Measurements from ENCODE around the gene SUMF1.

The SUMF1 gene

GRCh38 chr3:4496087-4496452, 29.0 kb upstream of the SUMF1 start:
- H3K9me3 ChIP-seq (ENCODE audit: control insufficient read depth, low read length) = no peaks in the 10 kb centered on the region
- H3K4me3 ChIP-seq (ENCODE audit: low read length) = no peak overlapping the region
- no peaks in the 10 kb centered on the region for H3K27me3 ChIP-seq (replicated peaks; ENCODE audit: control insufficient read depth, insufficient read depth, low read length)
- H3K4me1 ChIP-seq (ENCODE audit: control insufficient read depth, insufficient read depth, low read length) = peaks cover 17% of the 10 kb centered on the region
- DNase-seq (ENCODE audit: low read depth) = no peak
- no peak overlapping the region for H3K9ac ChIP-seq (ENCODE audit: low read length)
- H3K36me3 ChIP-seq (ENCODE audit: control insufficient read depth, insufficient read depth, low read length, severe bottlenecking) = no peaks in the 10 kb centered on the region

DNA sequence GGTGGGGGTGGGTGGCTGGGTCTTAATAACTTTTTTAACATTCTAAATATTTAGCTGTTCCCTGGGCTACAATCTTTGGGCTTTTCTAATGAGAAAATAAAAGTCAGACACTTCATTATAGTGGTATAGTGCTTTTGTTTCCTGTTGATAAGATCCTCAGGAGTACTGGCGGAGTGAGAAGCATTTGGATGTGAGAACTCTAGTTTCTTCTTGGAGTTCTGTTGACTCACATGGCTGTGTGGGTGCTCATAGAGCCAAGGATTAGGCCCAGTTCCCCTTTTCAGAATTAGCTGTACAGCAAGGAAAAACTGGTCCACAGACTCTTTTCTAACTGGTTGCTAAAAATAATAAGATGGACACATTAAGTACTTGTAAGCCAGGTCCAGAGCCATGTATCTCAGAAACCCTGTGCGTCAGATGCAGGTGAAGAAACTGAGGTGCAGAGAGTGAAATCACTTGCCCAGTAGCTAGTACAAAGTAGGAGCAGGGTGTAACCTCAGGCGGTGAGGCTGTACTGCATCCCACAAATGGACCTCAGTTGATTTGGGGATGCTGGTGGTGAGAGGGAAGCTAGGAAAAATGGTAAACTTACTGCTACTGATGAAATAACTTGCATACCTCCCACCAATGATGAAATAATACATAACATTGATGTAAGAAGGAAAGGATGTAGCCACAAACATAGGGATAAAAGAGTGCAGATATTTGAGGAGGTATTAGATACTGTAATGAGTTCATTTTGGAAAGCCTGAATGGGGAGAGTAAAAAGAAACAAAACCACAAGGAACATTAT, 28.4 kb upstream of the SUMF1 start:
- DNase-seq (ENCODE audit: low read depth) = no peak
- no peaks in the 10 kb centered on the region for H3K27me3 ChIP-seq (replicated peaks; ENCODE audit: control insufficient read depth, insufficient read depth, low read length)
- H3K36me3 ChIP-seq (ENCODE audit: control insufficient read depth, insufficient read depth, low read length, severe bottlenecking) = no peaks in the 10 kb centered on the region
- peaks cover 17% of the 10 kb centered on the region for H3K4me1 ChIP-seq (ENCODE audit: control insufficient read depth, insufficient read depth, low read length)
- no peak overlapping the region for H3K9ac ChIP-seq (ENCODE audit: low read length)
- H3K4me3 ChIP-seq (ENCODE audit: low read length) = no peak overlapping the region
- H3K9me3 ChIP-seq (ENCODE audit: control insufficient read depth, low read length) = no peaks in the 10 kb centered on the region

- no peaks in the 10 kb centered on the region for H3K9me3 ChIP-seq (ENCODE audit: control insufficient read depth, low read length)
- H3K27me3 ChIP-seq (replicated peaks; ENCODE audit: control insufficient read depth, insufficient read depth, low read length) = no peaks in the 10 kb centered on the region
- H3K9ac ChIP-seq (ENCODE audit: low read length) = peak overlapping the region; percentile 15
- H3K4me1 ChIP-seq (ENCODE audit: control insufficient read depth, insufficient read depth, low read length) = peaks cover 17% of the 10 kb centered on the region
- no peaks in the 10 kb centered on the region for H3K36me3 ChIP-seq (ENCODE audit: control insufficient read depth, insufficient read depth, low read length, severe bottlenecking)
- no peak for DNase-seq (ENCODE audit: low read depth)
- peak overlapping the region; percentile 96 for H3K4me3 ChIP-seq (ENCODE audit: low read length)
These were observed 27.8 kb upstream of the SUMF1 start for GRCh38 chr3:4494895-4495264.

DNA sequence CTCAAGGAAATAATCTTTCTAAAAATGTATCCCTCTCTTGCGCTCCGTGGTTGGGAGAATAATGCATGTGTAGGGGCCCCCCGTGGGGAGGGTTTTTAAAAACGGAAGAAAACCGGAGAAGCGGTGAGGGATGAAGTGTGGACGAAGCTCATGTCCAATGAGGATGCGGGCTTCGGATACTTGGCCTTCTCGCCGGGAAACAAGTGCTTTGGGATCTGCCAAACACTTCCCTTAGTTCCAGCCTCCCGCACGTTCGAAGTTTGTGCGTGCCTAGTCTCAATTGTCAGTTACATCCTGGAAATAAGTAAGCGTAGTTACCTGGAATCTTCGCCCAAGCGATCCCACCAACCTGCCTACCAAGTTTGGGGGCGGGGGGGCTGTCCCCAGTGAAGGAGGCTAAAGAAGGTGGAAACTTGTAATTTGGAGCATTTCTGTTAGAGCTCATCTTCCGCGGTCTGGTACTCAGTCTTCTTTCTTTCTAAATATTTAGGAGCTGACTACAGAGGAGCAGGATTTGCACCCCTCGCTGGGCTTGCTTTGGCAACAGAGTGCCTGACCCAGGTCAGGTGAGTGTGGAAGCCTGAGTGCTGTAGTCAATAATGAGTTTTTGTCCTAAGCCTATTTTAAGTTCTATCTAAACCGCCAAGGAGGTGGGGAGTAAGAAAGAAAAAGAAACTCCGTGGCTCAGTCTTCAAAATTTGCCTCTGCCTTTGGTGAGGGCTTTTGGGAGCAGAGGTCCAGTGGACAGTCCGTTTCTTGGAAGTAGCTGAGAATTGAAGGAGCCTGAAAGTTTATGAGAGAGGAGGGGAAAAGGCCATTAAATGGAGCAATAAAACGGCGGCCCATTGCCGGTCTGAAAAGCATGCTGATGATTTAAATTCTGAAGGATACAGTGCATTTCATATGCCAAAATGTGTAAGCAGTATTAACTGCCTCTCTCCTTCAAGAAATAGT, 27.1 kb upstream of the SUMF1 start:
- peaks cover 17% of the 10 kb centered on the region for H3K4me1 ChIP-seq (ENCODE audit: control insufficient read depth, insufficient read depth, low read length)
- no peaks in the 10 kb centered on the region for H3K9me3 ChIP-seq (ENCODE audit: control insufficient read depth, low read length)
- H3K4me3 ChIP-seq (ENCODE audit: low read length) = peak overlapping the region; percentile 96
- H3K36me3 ChIP-seq (ENCODE audit: control insufficient read depth, insufficient read depth, low read length, severe bottlenecking) = no peaks in the 10 kb centered on the region
- H3K27me3 ChIP-seq (replicated peaks; ENCODE audit: control insufficient read depth, insufficient read depth, low read length) = no peaks in the 10 kb centered on the region
- DNase-seq (ENCODE audit: low read depth) = peak; percentile 65
- H3K9ac ChIP-seq (ENCODE audit: low read length) = peak overlapping the region; percentile 78

DNA sequence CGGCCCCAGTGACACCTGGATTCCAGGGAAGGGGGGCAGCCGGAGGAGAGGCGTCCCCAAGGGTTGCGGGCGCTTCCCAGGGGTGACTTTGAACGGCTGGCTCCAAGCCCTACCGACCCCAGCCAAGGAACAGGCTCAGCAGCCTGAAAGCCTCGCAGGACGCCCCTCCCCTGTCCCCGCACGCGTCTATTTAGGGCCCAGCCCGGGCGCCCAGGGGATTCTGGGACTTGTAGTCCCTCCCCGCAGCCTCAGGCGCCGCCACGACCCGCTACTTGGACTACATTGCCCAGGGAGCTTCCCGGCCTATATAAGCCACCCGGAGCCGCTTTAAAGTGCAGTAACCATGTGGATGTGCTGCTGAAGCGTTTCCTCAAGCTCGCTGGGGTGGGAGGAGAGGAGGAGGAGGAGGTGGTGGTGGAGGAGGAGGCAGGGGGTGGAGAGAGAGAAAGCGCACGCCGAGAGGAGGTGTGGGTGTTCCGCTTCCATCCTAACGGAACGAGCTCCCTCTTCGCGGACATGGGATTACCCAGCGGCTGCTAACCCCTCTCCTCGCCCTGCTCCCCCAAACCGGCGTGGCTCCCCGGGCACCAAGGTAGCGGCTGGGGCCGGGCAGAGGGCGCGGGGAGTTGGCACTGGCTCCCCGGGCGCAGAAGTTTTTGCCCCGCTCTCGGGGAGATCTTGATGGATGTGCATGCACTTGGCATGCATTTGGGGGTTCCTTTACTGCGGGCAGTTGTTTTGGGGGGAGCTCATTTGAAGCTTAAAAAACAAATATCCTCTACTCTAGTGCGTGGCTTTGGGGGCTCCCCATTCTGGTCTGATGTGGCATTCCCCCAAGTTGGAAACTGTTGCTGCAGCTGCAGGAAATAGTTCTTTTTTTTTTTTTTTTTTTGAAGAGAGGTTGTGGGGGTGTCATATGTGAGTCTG, 26.2 kb upstream of the SUMF1 start, which contains the start of gene ITPR1:
Gene ITPR1, plus strand, starts transcription at position 335 of the 927 bp plus-strand sequence. CDS start 23,144 bp downstream, outside the sequence.
- Histone ChIP-seq H3K9ac (ENCODE audit: low read length) (peak within 1 kb of the TSS; percentile 90), H3K9me3 (ENCODE audit: control insufficient read depth, low read length) (no peaks in the 10 kb centered on the region), H3K36me3 (ENCODE audit: control insufficient read depth, insufficient read depth, low read length, severe bottlenecking) (no peaks in the 10 kb centered on the region), H3K27me3 (replicated peaks; ENCODE audit: control insufficient read depth, insufficient read depth, low read length) (no peaks in the 10 kb centered on the region), H3K4me3 (ENCODE audit: low read length) (peak within 1 kb of the TSS; percentile 96), H3K4me1 (ENCODE audit: control insufficient read depth, insufficient read depth, low read length) (peaks cover 17% of the 10 kb centered on the region)
- peak; percentile 99 for DNase-seq (ENCODE audit: low read depth)

GRCh38 chr3:4492208-4493013, 25.3 kb upstream of the SUMF1 start:
- Histone ChIP-seq H3K9me3 (ENCODE audit: control insufficient read depth, low read length) (no peaks in the 10 kb centered on the region), H3K4me1 (ENCODE audit: control insufficient read depth, insufficient read depth, low read length) (peaks cover 17% of the 10 kb centered on the region), H3K36me3 (ENCODE audit: control insufficient read depth, insufficient read depth, low read length, severe bottlenecking) (no peaks in the 10 kb centered on the region), H3K9ac (ENCODE audit: low read length) (peak overlapping the region; percentile 90), H3K27me3 (replicated peaks; ENCODE audit: control insufficient read depth, insufficient read depth, low read length) (no peaks in the 10 kb centered on the region), H3K4me3 (ENCODE audit: low read length) (peak overlapping the region; percentile 96)
- peak; percentile 80 for DNase-seq (ENCODE audit: low read depth)

DNA sequence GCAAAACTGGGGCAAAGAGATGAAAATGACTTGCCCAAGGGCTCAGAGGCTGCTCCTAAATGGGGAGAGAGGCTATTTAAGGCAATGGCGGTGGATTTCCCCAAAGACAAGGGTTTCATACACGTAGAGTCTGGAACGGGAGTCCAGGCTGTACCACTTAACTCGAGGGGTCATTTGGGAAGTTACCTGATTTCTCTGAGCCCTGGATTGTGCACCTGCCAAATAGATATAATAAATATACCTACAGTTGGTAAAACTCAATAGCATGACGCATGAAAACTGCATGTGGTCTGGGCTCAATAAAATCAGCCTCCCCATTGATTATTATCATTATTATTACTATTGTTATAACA, 24.8 kb upstream of the SUMF1 start:
- peaks cover 17% of the 10 kb centered on the region for H3K4me1 ChIP-seq (ENCODE audit: control insufficient read depth, insufficient read depth, low read length)
- no peaks in the 10 kb centered on the region for H3K27me3 ChIP-seq (replicated peaks; ENCODE audit: control insufficient read depth, insufficient read depth, low read length)
- H3K36me3 ChIP-seq (ENCODE audit: control insufficient read depth, insufficient read depth, low read length, severe bottlenecking) = no peaks in the 10 kb centered on the region
- peak overlapping the region; percentile 96 for H3K4me3 ChIP-seq (ENCODE audit: low read length)
- H3K9ac ChIP-seq (ENCODE audit: low read length) = no peak overlapping the region
- no peak for DNase-seq (ENCODE audit: low read depth)
- no peaks in the 10 kb centered on the region for H3K9me3 ChIP-seq (ENCODE audit: control insufficient read depth, low read length)

DNA sequence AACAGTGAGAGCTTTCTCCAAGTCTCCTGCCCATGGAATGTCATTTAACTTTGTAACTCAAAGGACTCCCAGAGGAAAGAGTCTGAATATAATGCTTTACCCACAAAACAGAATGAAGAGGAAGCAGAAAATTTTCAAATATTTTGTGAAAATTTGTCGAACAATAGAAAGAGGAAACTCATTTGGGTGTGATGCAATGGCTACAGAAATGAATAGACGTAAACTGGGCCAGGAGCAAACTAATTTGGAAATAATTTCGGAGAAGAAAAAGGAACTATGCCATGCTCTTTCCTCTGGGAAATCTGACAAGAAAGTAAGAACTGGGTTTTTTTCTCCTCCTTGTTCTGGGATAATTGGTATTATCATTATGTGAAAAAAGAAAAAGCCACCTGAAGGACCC, 11.2 kb upstream of the SUMF1 start:
- H3K4me3 ChIP-seq (ENCODE audit: low read length) = no peak overlapping the region
- DNase-seq (ENCODE audit: low read depth) = no peak
- H3K9me3 ChIP-seq (ENCODE audit: control insufficient read depth, low read length) = no peaks in the 10 kb centered on the region
- H3K4me1 ChIP-seq (ENCODE audit: control insufficient read depth, insufficient read depth, low read length) = peaks cover 11% of the 10 kb centered on the region
- no peaks in the 10 kb centered on the region for H3K36me3 ChIP-seq (ENCODE audit: control insufficient read depth, insufficient read depth, low read length, severe bottlenecking)
- H3K27me3 ChIP-seq (replicated peaks; ENCODE audit: control insufficient read depth, insufficient read depth, low read length) = peaks cover 11% of the 10 kb centered on the region
- H3K9ac ChIP-seq (ENCODE audit: low read length) = no peak overlapping the region

DNA sequence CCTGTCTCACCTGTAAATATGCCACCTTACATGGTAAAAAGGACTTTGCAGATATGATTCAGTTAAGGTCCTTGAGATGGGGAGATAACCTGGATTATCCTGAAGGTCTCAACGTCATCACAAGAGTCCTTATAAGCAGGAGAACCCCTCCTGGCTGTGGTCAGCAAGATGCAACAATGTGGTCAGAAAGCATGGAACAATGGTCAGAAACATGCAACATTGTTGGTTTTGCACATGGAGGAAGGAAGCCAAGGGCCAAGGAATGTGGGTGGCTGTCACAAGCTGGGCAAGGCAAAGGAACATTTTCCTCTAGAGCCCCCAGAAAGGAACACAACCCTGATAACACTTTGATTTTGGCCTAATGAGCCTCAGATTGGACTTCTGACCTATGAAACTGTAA, 9.4 kb upstream of the SUMF1 start:
- H3K36me3 ChIP-seq (ENCODE audit: control insufficient read depth, insufficient read depth, low read length, severe bottlenecking) = no peaks in the 10 kb centered on the region
- H3K9ac ChIP-seq (ENCODE audit: low read length) = no peak overlapping the region
- H3K4me3 ChIP-seq (ENCODE audit: low read length) = no peak overlapping the region
- H3K4me1 ChIP-seq (ENCODE audit: control insufficient read depth, insufficient read depth, low read length) = peaks cover 11% of the 10 kb centered on the region
- H3K9me3 ChIP-seq (ENCODE audit: control insufficient read depth, low read length) = no peaks in the 10 kb centered on the region
- H3K27me3 ChIP-seq (replicated peaks; ENCODE audit: control insufficient read depth, insufficient read depth, low read length) = peaks cover 20% of the 10 kb centered on the region
- no peak for DNase-seq (ENCODE audit: low read depth)

- Histone ChIP-seq H3K9ac (ENCODE audit: low read length) (no peak overlapping the region), H3K4me1 (ENCODE audit: control insufficient read depth, insufficient read depth, low read length) (peaks cover 11% of the 10 kb centered on the region), H3K9me3 (ENCODE audit: control insufficient read depth, low read length) (no peaks in the 10 kb centered on the region), H3K27me3 (replicated peaks; ENCODE audit: control insufficient read depth, insufficient read depth, low read length) (peaks cover 20% of the 10 kb centered on the region), H3K4me3 (ENCODE audit: low read length) (no peak overlapping the region), H3K36me3 (ENCODE audit: control insufficient read depth, insufficient read depth, low read length, severe bottlenecking) (no peaks in the 10 kb centered on the region)
- DNase-seq (ENCODE audit: low read depth) = no peak
These were observed 8.7 kb upstream of the SUMF1 start for GRCh38 chr3:4475804-4476203.
